GM23338 (cell line): Measurements from ENCODE around the gene LY86. TPM values are rescaled to one million over a fixed set of nuclear protein-coding genes. Genes with fewer than 3 reads are reported as not detected.
"Not testable (repeated sequence)": the region's sequence is repeated elsewhere in the genome, so short reads cannot be mapped to it uniquely, and the experiment has no call there.

Source experiments
- ATAC-seq: fragments of 200-7000 bp; cut with Tn5 transposase; 3 replicates; pipeline ENCODE4 v1.9.1; 2020
- DNase-seq: peaks from one replicate; pipeline ENCODE4 v3.0.0-alpha.2; 2015; ENCODE audit warnings: low spot score
- H2AFZ ChIP-seq: fragments of 200-600 bp; sonication (generic); 2 replicates; pipeline ENCODE4 v1.8.0; 2016; ENCODE audit warnings: antibody characterized with exemption, mild to moderate bottlenecking, moderate library complexity
- H3F3A ChIP-seq: fragments of 200-600 bp; sonication (generic); replicated peaks from 2 replicates; pipeline ENCODE4 v1.8.0; 2017; ENCODE audit warnings: antibody characterized with exemption, mixed run types, low read depth
- H3K27ac ChIP-seq: fragments of 200-600 bp; sonication (generic); 2 replicates; pipeline ENCODE4 v1.6.1; 2016; ENCODE audit warnings: low read depth
- H3K27me3 ChIP-seq: fragments of 200-600 bp; sonication (generic); 2 replicates; pipeline ENCODE4 v1.8.0; 2016; ENCODE audit warnings: mild to moderate bottlenecking, mixed run types, moderate library complexity; ENCODE audit not compliant: insufficient read depth
- H3K36me3 ChIP-seq: fragments of 200-600 bp; sonication (generic); 2 replicates; pipeline ENCODE4 v1.8.0; 2016; ENCODE audit warnings: mild to moderate bottlenecking; ENCODE audit not compliant: insufficient read depth
- H3K4me1 ChIP-seq: fragments of 200-600 bp; sonication (generic); 2 replicates; pipeline ENCODE4 v1.8.0; 2016; ENCODE audit warnings: mild to moderate bottlenecking, moderate library complexity; ENCODE audit not compliant: insufficient read depth
- H3K4me2 ChIP-seq: fragments of 200-600 bp; sonication (generic); 2 replicates; pipeline ENCODE4 v1.7.1; 2017; ENCODE audit warnings: mixed run types
- H3K4me3 ChIP-seq: fragments of 200-600 bp; sonication (generic); 2 replicates; pipeline ENCODE4 v1.6.1; 2016; ENCODE audit warnings: mixed run types
- H3K79me2 ChIP-seq: fragments of 200-600 bp; sonication (generic); replicated peaks from 2 replicates; pipeline ENCODE4 v1.8.0; 2017; ENCODE audit warnings: mild to moderate bottlenecking; ENCODE audit not compliant: insufficient read depth
- H3K9me2 ChIP-seq: fragments of 200-600 bp; sonication (generic); 2 replicates; pipeline ENCODE4 v1.8.0; 2017; ENCODE audit not compliant: insufficient read depth
- H4K20me1 ChIP-seq: fragments of 200-600 bp; sonication (generic); replicated peaks from 2 replicates; pipeline ENCODE4 v1.8.0; 2017; ENCODE audit warnings: mild to moderate bottlenecking; ENCODE audit not compliant: insufficient read depth
- H3K27ac Mint-ChIP-seq: 2 replicates; pipeline ENCODE4 v1.8.0; 2020; ENCODE audit warnings: inconsistent platforms, mild to moderate bottlenecking, moderate library complexity, mixed read lengths
- H3K27me3 Mint-ChIP-seq: 3 replicates; pipeline ENCODE4 v1.8.0; 2022; ENCODE audit warnings: low read depth, mild to moderate bottlenecking, moderate library complexity, mixed read lengths, inconsistent platforms; ENCODE audit not compliant: insufficient read depth, poor library complexity
- H3K36me3 Mint-ChIP-seq: 3 replicates; pipeline ENCODE4 v1.8.0; 2021; ENCODE audit warnings: low read depth, mild to moderate bottlenecking, inconsistent platforms, moderate library complexity, mixed read lengths
- H3K4me1 Mint-ChIP-seq: 3 replicates; pipeline ENCODE4 v1.8.0; 2020; ENCODE audit warnings: mild to moderate bottlenecking, inconsistent platforms, mixed read lengths
- H3K4me3 Mint-ChIP-seq: 3 replicates; pipeline ENCODE4 v1.8.0; 2021; ENCODE audit warnings: moderate library complexity, mild to moderate bottlenecking, inconsistent platforms, mixed read lengths
- H3K9me3 Mint-ChIP-seq: 3 replicates; pipeline ENCODE4 v1.8.0; 2020; ENCODE audit warnings: moderate library complexity, mild to moderate bottlenecking, inconsistent platforms, mixed read lengths
- ETS1 ChIP-seq: IDR thresholded peaks from 2 replicates; pipeline ENCODE4 v1.6.1; 2016; ENCODE audit warnings: antibody characterized with exemption
- NANOG ChIP-seq: IDR thresholded peaks from 2 replicates; pipeline ENCODE4 v1.6.1; 2016; ENCODE audit warnings: antibody characterized with exemption, borderline replicate concordance
- ZNF114 ChIP-seq: fragments of 250-450 bp; sonication (Bioruptor Pico); IDR thresholded peaks from 2 replicates; pipeline ENCODE4 v1.5.0; 2020; ENCODE audit warnings: mild to moderate bottlenecking, moderate library complexity
- ZNF331 ChIP-seq: fragments of 250-450 bp; sonication (Bioruptor Pico); IDR thresholded peaks from 2 replicates; pipeline ENCODE4 v1.5.0; 2020; ENCODE audit warnings: low read depth, mild to moderate bottlenecking, moderate library complexity
- polyA plus RNA-seq: library from polyadenylated mRNA; unstranded; fragments of >200 nt; fragmentation: Nextera tagmentation; extraction: Ambion mirVana; gene quantifications from 2 replicates; pipeline ENCODE4 v1.2.1, GENCODE V29; 2016
- total RNA-seq: library from RNA; depleted of rRNA; stranded (reverse); fragments of >200 nt; shearing (Covaris generic); gene quantifications from 2 replicates; pipeline ENCODE4 v1.2.3, GENCODE V29; 2014
- TF ChIP-seq, protein P1 (sequence below), 2 experiments: fragments of 200-600 bp in 1 of 2; sonication (generic) in 1 of 2; conservative IDR thresholded peaks; 2 replicates each; pipeline versions ENCODE4 v1.5.1 to v1.6.1; 2016 to 2017; ENCODE audit warnings: antibody characterized with exemption in 2 of 2, low read depth in 2 of 2, mild to moderate bottlenecking in 2 of 2, moderate library complexity in 1 of 2

LY86 gene
- total and polyA plus RNA-seq, 2 experiments from 2014 or later, result 0.29 TPM; not detected in 1

DNA sequence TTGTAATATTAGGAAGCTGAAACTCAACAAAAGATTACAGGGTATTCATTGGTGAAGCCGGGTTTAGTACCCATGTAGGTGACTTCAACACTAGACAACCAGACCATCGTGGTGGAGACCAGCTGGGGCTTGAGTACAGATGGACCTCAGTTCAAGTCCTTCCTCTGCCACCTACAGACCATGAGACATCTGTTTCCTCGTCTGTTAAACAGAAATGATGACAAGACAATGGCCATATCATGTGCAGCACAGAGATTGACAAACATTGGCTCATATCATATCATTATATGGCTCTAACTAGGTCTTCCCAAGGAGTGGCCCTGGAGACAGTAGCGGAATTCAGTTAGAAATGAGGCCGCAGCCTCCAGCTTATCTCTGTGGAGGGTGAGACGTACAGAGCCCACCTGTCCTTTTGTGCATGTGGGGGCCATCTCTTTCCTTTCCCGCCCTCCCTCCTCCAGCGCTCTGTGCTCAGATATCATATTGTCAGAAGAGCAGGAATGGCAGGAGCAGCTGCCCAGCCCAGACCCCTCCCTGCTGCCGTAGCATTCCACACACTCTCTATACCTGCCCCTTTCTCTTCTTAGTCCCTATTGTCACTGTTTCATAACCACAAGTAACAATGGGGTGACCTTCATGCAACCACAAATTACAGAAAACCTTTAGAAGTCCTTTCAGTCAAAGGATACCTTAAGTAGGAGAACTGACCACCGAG lies 75.1 kb downstream of the LY86 start (continued):
- TF ChIP-seq, protein P1, sequence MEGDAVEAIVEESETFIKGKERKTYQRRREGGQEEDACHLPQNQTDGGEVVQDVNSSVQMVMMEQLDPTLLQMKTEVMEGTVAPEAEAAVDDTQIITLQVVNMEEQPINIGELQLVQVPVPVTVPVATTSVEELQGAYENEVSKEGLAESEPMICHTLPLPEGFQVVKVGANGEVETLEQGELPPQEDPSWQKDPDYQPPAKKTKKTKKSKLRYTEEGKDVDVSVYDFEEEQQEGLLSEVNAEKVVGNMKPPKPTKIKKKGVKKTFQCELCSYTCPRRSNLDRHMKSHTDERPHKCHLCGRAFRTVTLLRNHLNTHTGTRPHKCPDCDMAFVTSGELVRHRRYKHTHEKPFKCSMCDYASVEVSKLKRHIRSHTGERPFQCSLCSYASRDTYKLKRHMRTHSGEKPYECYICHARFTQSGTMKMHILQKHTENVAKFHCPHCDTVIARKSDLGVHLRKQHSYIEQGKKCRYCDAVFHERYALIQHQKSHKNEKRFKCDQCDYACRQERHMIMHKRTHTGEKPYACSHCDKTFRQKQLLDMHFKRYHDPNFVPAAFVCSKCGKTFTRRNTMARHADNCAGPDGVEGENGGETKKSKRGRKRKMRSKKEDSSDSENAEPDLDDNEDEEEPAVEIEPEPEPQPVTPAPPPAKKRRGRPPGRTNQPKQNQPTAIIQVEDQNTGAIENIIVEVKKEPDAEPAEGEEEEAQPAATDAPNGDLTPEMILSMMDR (conservative IDR thresholded peaks at IDR 0.05; ENCODE audit: low read depth in 2 of 2), result no peak
- TF ChIP-seq NANOG, result no peak

GRCh38 chr6:6665555-6666243 lies 77.2 kb downstream of the LY86 start:
- peak overlapping the region; percentile 38; the same call in 1 of the 2 replicates for H2AFZ ChIP-seq
- peaks cover 7% of the 10 kb centered on the region for H3K4me1 Mint-ChIP-seq
- no peaks in the 10 kb centered on the region for H3F3A ChIP-seq
- no peak overlapping the region for H3K27ac Mint-ChIP-seq
- H3K4me3 Mint-ChIP-seq, result no peak overlapping the region; the same call in 2 of the 3 replicates
- TF ChIP-seq ZNF114 (CRISPR knock-in tag), result no peak
- no peak for TF ChIP-seq NANOG
- TF ChIP-seq ZNF331 (CRISPR knock-in tag), result no peak
- no peak for TF ChIP-seq ETS1
- H3K4me2 ChIP-seq, result no peak overlapping the region
- no peaks in the 10 kb centered on the region for H3K36me3 Mint-ChIP-seq
- H3K4me1 ChIP-seq, result no peaks in the 10 kb centered on the region
- peak; percentile 60 for ATAC-seq
- H3K36me3 ChIP-seq, result no peaks in the 10 kb centered on the region
- no peak overlapping the region for H3K27ac ChIP-seq
- H3K9me2 ChIP-seq, result no peaks in the 10 kb centered on the region
- no peaks in the 10 kb centered on the region; the same call in 1 of the 3 replicates for H3K9me3 Mint-ChIP-seq
- H3K4me3 ChIP-seq, result no peak overlapping the region
- peak; percentile 30 for DNase-seq
- H3K27me3 ChIP-seq, result no peaks in the 10 kb centered on the region
- H3K27me3 Mint-ChIP-seq, result peaks cover 2% of the 10 kb centered on the region
- no peaks in the 10 kb centered on the region for H3K79me2 ChIP-seq
- H4K20me1 ChIP-seq, result no peaks in the 10 kb centered on the region

- H3K36me3 ChIP-seq, H3K9me3 Mint-ChIP-seq, H3K27ac ChIP-seq, H3K36me3 Mint-ChIP-seq, H3K27me3 ChIP-seq, H3K9me2 ChIP-seq, H3K4me2 ChIP-seq, H3K4me3 ChIP-seq, H3K27me3 Mint-ChIP-seq, H3F3A ChIP-seq, H4K20me1 ChIP-seq, H3K4me1 Mint-ChIP-seq, H2AFZ ChIP-seq, H3K4me3 Mint-ChIP-seq, H3K4me1 ChIP-seq, ATAC-seq, H3K79me2 ChIP-seq, H3K27ac Mint-ChIP-seq, DNase-seq: not testable (repeated sequence)
These were observed 81.6 kb downstream of the LY86 start for GRCh38 chr6:6670150-6670549.
